T-helper 22 cell (primary cell): ENCODE data around the gene LRRC74A.
"Not testable (repeated sequence)": the region's sequence is repeated elsewhere in the genome, so short reads cannot be mapped to it uniquely, and the experiment has no call there.

Experiments used
- DNase-seq: peaks from one replicate; pipeline ENCODE4 v3.0.0-alpha.2; 2020; ENCODE audit warnings: low read depth

The LRRC74A gene

DNA sequence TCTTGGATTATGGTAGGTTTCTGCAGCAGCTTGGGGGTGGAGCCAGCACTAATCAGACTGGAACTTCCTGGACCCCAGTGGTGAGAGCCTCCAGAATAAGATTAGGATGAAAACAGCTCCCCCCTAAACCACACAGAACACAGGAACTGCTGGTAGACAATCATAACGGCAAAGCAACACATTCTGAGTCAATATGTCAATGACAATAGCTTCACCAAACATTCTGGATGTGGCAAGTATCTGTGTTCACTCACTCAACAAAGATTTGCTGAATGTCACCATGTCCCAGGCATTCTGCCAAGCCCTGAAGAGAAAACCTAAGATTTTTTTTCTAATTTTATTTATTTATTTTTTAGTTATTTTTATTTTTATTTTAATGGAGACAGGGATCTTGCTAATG, 65.2 kb downstream of the LRRC74A start:
- no peak for DNase-seq

- no peak for DNase-seq
Observed at GRCh38 chr14:76894308-76894707, 68.1 kb downstream of the LRRC74A start.

DNA sequence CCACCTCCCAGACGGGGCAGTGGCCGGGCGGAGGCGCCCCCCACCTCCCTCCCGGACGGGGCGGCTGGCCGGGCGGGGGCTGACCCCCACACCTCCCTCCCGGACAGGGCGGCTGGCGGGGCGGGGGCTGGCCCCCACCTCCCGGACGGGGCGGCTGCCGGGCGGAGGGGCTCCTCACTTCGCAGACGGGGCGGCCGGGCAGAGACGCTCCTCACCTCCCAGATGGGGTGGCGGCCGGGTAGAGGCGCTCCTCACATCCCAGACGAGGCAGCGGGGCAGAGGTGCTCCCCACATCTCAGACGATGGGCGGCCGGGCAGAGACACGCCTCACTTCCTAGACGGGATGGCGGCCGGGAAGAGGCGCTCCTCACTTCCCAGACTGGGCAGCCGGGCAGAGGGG, 71.8 kb downstream of the LRRC74A start:
- DNase-seq, result not testable (repeated sequence)

- DNase-seq, result no peak
Observed at GRCh38 chr14:76900682-76901081, 74.5 kb downstream of the LRRC74A start.

DNA sequence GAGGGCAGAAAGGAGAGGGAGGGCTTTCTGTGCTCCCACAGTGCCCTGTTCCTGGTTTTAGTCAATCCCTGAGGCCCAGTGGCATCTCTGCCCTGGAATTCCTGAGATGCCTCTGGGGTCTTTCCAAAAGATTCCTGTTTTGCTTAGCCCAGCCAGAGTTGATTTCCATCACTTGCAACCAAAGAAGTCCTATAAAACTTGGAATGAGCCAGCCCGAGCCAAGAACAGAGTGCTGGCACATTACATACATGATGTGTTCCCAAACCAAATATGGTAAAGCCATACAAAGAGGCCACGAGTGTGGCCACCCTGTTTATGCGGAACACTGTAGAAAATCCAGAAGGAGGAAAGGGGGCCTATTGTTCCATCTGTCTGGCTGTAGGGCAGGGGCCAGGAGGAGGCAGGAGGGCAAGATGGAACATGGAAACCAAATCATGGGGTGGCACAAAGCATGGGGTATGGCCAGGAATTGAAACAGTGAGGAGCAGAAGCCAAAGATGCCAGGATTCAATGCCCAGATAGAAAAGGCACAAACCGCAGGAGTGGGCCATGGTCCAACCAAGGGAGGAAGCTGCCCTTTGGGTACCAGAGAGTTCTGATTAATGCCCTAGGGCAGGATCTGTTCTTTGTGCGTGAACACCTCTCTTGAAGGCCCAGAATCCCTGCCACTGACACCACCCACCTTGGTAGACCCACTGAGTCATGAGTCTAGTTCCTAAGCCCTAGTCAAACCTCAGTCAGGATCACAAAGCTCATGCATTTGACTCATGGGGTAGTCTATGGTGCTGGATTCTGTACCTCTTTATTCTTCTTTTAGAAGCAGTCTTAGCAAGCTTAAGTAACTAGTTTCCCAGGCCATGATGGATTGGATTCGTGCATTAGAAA, 75.2 kb downstream of the LRRC74A start:
- no peak for DNase-seq

- no peak for DNase-seq
Observed at GRCh38 chr14:76902591-76902990, 76.4 kb downstream of the LRRC74A start.

DNA sequence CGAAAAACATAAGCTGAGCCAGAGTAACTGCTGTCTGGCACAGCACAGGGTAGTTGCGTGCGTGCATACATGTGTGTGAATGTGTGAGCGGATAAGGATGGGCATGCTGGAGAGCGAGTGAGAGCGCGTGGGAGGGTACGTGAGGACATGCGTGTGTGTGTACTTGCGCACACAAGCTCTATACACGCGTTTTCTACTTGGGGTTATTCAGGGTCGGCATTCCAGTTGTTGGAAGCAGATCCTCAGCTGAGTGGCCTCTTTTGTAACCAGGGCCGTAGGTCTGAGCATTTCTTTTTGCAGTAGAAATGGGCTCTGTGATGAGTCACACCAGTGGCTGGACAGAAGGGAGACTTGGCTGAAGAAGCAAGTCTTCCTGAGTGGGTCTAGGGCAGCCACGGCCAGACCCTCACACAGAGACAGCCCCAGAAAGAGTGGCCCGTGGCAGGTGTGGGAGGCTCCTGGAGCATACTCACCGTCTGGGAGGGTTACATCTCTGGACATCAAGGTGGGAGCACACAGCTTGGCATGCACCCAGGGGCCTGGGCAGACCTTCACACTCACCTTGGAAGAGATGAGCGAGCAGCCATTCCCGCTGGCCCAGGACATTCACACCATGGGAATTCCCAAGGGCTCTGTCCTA, 78.0 kb downstream of the LRRC74A start:
- DNase-seq, result no peak

GRCh38 chr14:76904740-76905569, 78.7 kb downstream of the LRRC74A start:
- DNase-seq, result peak; percentile 71

DNA sequence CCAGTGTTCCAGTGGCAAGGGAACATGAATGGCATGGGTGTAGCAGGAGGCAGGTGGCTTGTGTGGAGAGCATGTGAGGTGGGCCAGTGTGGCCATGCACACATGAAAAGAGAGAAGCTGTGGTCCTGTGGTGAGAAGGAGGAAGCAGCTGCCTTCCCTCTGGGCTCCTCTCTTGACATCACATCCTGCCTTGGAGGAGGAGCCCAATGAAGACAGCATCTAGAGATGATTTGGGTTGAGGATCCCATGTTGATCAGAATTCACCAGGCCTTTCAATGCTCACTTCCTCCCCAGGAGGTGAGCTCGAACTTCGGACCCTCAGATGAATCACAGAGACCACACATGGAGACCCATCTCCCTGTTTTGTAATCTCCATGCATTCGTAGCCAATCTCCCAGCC, 82.6 kb downstream of the LRRC74A start:
- DNase-seq, result peak; percentile 46

DNA sequence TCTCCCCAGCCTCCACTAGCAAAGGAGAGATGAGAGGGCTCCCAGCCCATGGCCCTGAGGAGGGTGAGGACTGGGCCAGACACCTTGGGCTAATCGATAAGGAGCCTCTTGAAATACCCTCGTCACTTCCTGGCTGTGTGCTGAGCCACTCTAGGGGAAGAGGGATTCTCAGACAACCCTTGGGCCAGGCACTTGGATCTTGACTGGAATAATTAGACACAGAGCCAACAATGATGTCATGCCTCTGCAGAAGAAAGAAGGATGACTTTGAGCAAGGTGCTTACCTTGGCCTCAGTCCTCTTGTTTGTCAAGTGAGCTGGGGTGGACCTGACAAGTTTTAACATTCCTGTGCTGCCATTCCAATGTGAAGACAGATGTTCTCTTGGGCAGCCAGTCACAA, 83.1 kb downstream of the LRRC74A start:
- no peak for DNase-seq

DNA sequence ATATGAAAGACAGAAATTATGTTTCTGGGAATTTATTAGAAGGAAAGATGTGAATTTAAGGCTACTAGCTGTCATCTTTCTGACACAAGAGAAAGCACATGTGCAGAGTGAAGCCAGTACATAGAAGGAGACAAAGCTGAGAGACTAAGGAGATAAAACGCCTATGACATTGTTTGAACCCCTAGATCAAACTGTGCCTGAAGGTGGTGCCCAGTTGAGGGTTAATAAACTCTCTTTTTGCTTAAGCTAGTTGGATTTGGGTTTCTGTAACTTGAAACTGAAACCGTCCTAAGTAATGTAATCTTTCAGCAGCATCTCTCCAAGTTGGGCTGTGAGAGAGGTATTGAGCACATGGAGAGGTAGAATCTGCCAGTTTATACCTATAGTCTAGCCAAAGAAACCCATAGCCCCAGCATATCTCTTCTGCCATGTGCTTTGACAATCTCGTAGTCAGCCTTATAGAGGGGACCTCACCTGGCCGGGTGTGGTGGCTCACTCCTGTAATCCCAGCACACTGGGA, 84.2 kb downstream of the LRRC74A start:
- no peak for DNase-seq

- DNase-seq, result no peak
Observed at GRCh38 chr14:76911473-76911872, 85.3 kb downstream of the LRRC74A start.

DNA sequence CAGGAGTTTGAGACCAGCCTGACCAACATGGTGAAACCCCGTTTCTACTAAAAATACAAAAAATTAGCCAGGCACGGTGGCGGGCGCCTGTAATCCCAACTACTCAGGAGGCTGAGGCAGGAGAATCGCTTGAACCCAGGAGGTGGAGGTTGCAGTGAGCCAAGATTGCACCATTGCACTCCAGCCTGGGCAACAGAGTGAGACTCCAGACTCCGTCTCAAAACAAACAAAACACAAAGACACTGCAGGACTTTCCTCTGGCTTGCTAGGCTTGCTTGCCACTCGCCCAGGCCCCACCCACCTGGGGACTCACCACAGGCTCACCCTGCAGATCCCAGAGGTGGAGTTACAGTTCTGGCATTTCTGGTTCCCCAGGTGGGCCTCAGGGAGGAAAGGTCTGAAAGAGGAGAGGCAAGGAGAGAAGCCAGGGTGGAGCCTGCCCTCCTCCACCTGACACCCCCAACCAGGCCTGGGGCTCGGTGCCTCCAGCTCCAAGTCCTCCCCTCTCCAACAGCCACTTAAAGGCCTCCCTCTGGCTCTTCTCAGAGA, 88.4 kb downstream of the LRRC74A start:
- not testable (repeated sequence) for DNase-seq

DNA sequence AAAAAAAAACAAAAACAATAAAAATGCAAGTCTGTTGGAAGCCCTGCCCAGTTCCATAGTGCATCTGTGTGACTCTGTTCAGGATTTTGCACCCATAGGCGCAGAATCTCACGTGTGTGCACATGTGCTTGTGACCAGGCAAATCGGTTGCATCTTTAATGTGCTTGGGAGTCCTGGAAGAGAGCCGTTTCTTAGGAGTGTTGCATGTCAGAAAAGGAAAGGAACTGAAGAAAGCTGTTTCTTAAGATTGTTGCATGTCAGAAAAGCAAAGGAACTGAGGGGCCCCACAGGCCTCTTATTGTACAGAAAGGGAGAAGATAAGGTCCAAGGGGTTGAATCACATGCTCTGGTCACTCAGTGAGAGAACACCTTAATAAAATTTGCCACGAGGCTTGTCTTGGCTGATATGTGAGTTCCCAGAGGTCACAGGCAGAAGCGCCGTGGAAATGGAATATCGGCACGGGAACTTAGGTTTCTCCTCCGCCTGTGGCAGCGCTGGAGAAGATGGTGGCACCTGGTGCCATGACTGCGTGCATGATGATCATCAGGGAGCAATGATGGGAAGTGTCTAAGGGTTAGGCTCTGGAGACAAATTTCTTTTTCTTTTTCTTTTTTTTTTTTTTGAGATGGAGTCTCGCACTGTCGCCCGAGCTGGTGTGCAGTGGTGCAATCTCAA, 90.0 kb downstream of the LRRC74A start:
- DNase-seq, result no peak

GRCh38 chr14:76917158-76917596, 91.0 kb downstream of the LRRC74A start:
- no peak for DNase-seq

DNA sequence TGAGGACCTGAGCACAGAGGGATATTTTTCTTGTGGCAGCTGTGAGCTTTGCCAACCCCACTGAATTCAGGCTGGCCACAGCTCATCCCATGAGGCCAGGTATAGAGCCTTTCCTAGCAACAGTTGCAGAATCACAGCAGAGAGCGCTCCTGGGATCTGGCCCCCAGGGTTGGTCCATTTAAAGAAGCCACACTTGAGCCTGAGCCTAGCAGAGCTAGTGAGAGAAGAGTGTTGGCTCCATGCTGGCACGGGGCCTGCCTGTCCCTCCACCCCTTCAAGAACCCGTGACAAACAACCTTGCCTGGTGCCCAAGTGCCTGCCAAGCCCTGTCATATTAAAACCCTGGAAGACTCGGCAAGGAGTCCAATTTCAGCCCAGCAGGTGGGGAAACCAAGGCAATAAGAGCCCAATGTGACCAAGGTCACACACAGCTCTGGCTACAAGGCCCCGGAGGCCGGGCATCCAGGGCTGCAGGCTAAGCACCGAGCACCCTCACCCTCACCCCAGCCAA, 91.6 kb downstream of the LRRC74A start:
- DNase-seq, result no peak

DNA sequence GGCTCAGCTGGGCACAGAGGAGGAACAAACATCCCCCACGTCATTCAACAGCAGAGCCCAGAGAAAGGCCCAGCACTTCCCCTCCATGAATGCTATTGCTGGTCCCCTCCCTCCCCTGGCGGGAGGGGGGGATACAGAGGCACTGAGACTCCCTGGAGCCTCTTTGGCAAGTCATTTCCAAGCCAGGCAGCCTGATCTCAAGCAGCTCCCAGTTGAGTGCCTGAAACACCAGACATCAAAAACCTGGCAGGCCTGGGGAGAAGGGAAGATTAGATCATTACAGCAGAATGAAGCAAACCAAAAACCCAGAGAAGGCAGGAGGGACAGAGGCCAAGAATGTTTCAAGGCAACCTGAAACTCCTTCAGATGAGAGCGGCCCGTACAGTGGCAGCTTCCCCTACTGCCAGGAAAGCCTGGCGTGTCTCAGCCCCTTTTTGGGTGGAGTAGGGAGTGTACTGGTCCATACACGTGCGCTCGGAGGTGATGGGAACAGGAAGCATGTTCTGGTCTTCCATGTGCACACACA, 92.1 kb downstream of the LRRC74A start:
- no peak for DNase-seq

GRCh38 chr14:76918782-76919394, 92.7 kb downstream of the LRRC74A start:
- DNase-seq, result no peak
